GM23248 (cell line): ENCODE measurements around the gene LRRC7. TPM values are rescaled to one million over a fixed set of nuclear protein-coding genes. Genes with fewer than 3 reads are reported as not detected.
A peak's percentile ranks its signal among the peaks of the same experiment; 100 is the strongest.

Source experiments
- DNase-seq: peaks from one replicate; pipeline ENCODE4 v3.0.0-alpha.2; 2015
- H2AFZ ChIP-seq: fragments of 200-600 bp; sonication (generic); 2 replicates; pipeline ENCODE4 v1.6.1; 2016; ENCODE audit warnings: antibody characterized with exemption
- H3F3A ChIP-seq: fragments of 200-600 bp; sonication (generic); 2 replicates; pipeline ENCODE4 v1.6.1; 2016; ENCODE audit warnings: mild to moderate bottlenecking, antibody characterized with exemption, mixed run types; ENCODE audit not compliant: insufficient read depth
- H3K27ac ChIP-seq: fragments of 200-600 bp; sonication (generic); 2 replicates; pipeline ENCODE4 v1.5.1; 2016; ENCODE audit warnings: mild to moderate bottlenecking
- H3K27me3 ChIP-seq: fragments of 200-600 bp; sonication (generic); replicated peaks from 2 replicates; pipeline ENCODE4 v1.6.1; 2016; ENCODE audit warnings: mild to moderate bottlenecking; ENCODE audit not compliant: insufficient read depth
- H3K36me3 ChIP-seq: fragments of 200-600 bp; sonication (generic); 2 replicates; pipeline ENCODE4 v1.6.1; 2016; ENCODE audit warnings: low read depth, mild to moderate bottlenecking
- H3K4me1 ChIP-seq: fragments of 200-600 bp; sonication (generic); 2 replicates; pipeline ENCODE4 v1.6.1; 2016; ENCODE audit warnings: mild to moderate bottlenecking; ENCODE audit not compliant: insufficient read depth
- H3K4me2 ChIP-seq: fragments of 200-600 bp; sonication (generic); one replicate; pipeline ENCODE4 v1.6.1; 2016; ENCODE audit warnings: mild to moderate bottlenecking; ENCODE audit not compliant: unreplicated experiment
- H3K4me3 ChIP-seq: fragments of 200-600 bp; sonication (generic); 2 replicates; pipeline ENCODE4 v1.5.1; 2016; ENCODE audit warnings: mild to moderate bottlenecking
- H3K79me2 ChIP-seq: fragments of 200-600 bp; sonication (generic); 2 replicates; pipeline ENCODE4 v1.6.1; 2016; ENCODE audit warnings: mild to moderate bottlenecking; ENCODE audit not compliant: insufficient read depth
- H3K9ac ChIP-seq: fragments of 200-600 bp; sonication (generic); 2 replicates; pipeline ENCODE4 v1.6.1; 2016; ENCODE audit warnings: mild to moderate bottlenecking
- H3K9me2 ChIP-seq: fragments of 200-600 bp; sonication (generic); 2 replicates; pipeline ENCODE4 v1.6.1; 2016; ENCODE audit warnings: mixed run types, mild to moderate bottlenecking, moderate library complexity; ENCODE audit not compliant: insufficient read depth
- H3K9me3 ChIP-seq: fragments of 200-600 bp; sonication (generic); one replicate; pipeline ENCODE4 v1.6.1; 2017; ENCODE audit warnings: low read depth
- H4K20me1 ChIP-seq: fragments of 200-600 bp; sonication (generic); 2 replicates; pipeline ENCODE4 v1.6.0; 2016; ENCODE audit not compliant: insufficient read depth
- EZH2 ChIP-seq: fragments of 200-600 bp; sonication (generic); IDR thresholded peaks from 2 replicates; pipeline ENCODE4 v1.6.1; 2018; ENCODE audit warnings: antibody characterized with exemption, mild to moderate bottlenecking; ENCODE audit not compliant: insufficient read depth, poor library complexity, severe bottlenecking
- EZH2phosphoT487 ChIP-seq: fragments of 200-600 bp; sonication (generic); IDR thresholded peaks from 2 replicates; pipeline ENCODE4 v1.6.1; 2018; ENCODE audit warnings: antibody characterized with exemption, moderate library complexity, mild to moderate bottlenecking, low read depth; ENCODE audit not compliant: insufficient read depth
- WGBS, 2 experiments: methylation state at CpG; one replicate each; pipeline ENCODE4 v1.1.6; 2015 to 2017; ENCODE audit warnings: low lambda C conversion rate in 2 of 2, low coverage in 1 of 2; ENCODE audit errors: missing lambda C conversion rate in 2 of 2; 5-methylcytosine and 5-hydroxymethylcytosine counted together
- in situ Hi-C: fragments of 300-500 bp; cut with MboI; formaldehyde crosslinking; loops from 2 replicates; pipeline ENCODE4 v1.15.0; 2020
- polyA plus RNA-seq: library from polyadenylated mRNA; unstranded; fragments of >200 nt; fragmentation: Nextera tagmentation; extraction: Ambion mirVana; gene quantifications from 2 replicates; pipeline ENCODE4 v1.2.1, GENCODE V29; 2016
- total RNA-seq: library from RNA; depleted of rRNA; stranded (reverse); fragments of >200 nt; shearing (Covaris generic); gene quantifications from 2 replicates; pipeline ENCODE4 v1.2.3, GENCODE V29; 2014

The LRRC7 gene
- total and polyA plus RNA-seq, 2 experiments from 2014 or later, result 0.29 TPM; not detected in 1

- H3K4me2 ChIP-seq, result no peak overlapping the region
- H3K4me3 ChIP-seq, result no peak overlapping the region
- H4K20me1 ChIP-seq, result no peaks in the 10 kb centered on the region
- H3F3A ChIP-seq, result no peaks in the 10 kb centered on the region
- H3K79me2 ChIP-seq, result no peaks in the 10 kb centered on the region
- no peak for DNase-seq
- no peak for TF ChIP-seq EZH2
- TF ChIP-seq EZH2phosphoT487, result no peak
- H3K27ac ChIP-seq, result no peak overlapping the region
- no peak overlapping the region for H2AFZ ChIP-seq
- WGBS, 2 experiments, result 18 to 32% methylated on average over 1 of the region's 1 CpG
- peaks cover 12% of the 10 kb centered on the region for H3K27me3 ChIP-seq
- no peaks in the 10 kb centered on the region for H3K9me3 ChIP-seq
- H3K9ac ChIP-seq, result no peak overlapping the region
- no peaks in the 10 kb centered on the region for H3K9me2 ChIP-seq
- no peaks in the 10 kb centered on the region for H3K36me3 ChIP-seq
- H3K4me1 ChIP-seq, result no peaks in the 10 kb centered on the region
- in situ Hi-C loops, result no loop called here
Observed at GRCh38 chr1:69553726-69554125, 14.0 kb upstream of the LRRC7 start.

GRCh38 chr1:69568421-69569174, 876 bp downstream of the LRRC7 start:
- peak; percentile 34 for DNase-seq
- Histone ChIP-seq H3K9ac (no peak overlapping the region), H2AFZ (0 out of 2 replicates have a peak overlapping the region, but pooled peaks have one; percentile 19), H4K20me1 (no peaks in the 10 kb centered on the region), H3K4me2 (peak overlapping the region; percentile 90), H3K4me3 (peak overlapping the region; percentile 68), H3K27ac (no peak overlapping the region), H3K9me3 (no peaks in the 10 kb centered on the region), H3K79me2 (no peaks in the 10 kb centered on the region), H3K36me3 (no peaks in the 10 kb centered on the region), H3F3A (no peaks in the 10 kb centered on the region), H3K9me2 (no peaks in the 10 kb centered on the region), H3K27me3 (peaks cover 69% of the 10 kb centered on the region), H3K4me1 (peaks cover 6% of the 10 kb centered on the region; the same call in 1 of the 2 replicates)
- TF ChIP-seq EZH2, result no peak
- no peak for TF ChIP-seq EZH2phosphoT487
- WGBS, 2 experiments, result 2 to 3% methylated on average over 31 to 38 of the region's 47 CpGs
- in situ Hi-C loops, result no loop called here

- H3K4me2 ChIP-seq, result no peak overlapping the region
- peaks cover 69% of the 10 kb centered on the region for H3K27me3 ChIP-seq
- H3K9ac ChIP-seq, result no peak overlapping the region
Observed at GRCh38 chr1:69569175-69569541, 1.4 kb downstream of the LRRC7 start.

GRCh38 chr1:69569576-69570328, 2.0 kb downstream of the LRRC7 start:
- no peak overlapping the region for H3K4me2 ChIP-seq
- in situ Hi-C loops, result no loop called here
- peaks cover 64% of the 10 kb centered on the region for H3K27me3 ChIP-seq
- TF ChIP-seq EZH2, result peak; percentile 67
- no peak for TF ChIP-seq EZH2phosphoT487
- no peak for DNase-seq
- H3K4me3 ChIP-seq, result no peak overlapping the region
- 26 to 27% methylated on average over 26 of the region's 26 CpGs for WGBS, 2 experiments
- no peaks in the 10 kb centered on the region for H4K20me1 ChIP-seq
- no peaks in the 10 kb centered on the region for H3K9me2 ChIP-seq
- H3K9ac ChIP-seq, result no peak overlapping the region
- no peak overlapping the region for H2AFZ ChIP-seq
- no peaks in the 10 kb centered on the region for H3K9me3 ChIP-seq
- H3K4me1 ChIP-seq, result peaks cover 6% of the 10 kb centered on the region; the same call in 1 of the 2 replicates
- no peak overlapping the region for H3K27ac ChIP-seq
- H3K79me2 ChIP-seq, result no peaks in the 10 kb centered on the region
- H3K36me3 ChIP-seq, result no peaks in the 10 kb centered on the region
- H3F3A ChIP-seq, result no peaks in the 10 kb centered on the region

More at GRCh38 chr1:69569175-69569541, 1.4 kb downstream of the LRRC7 start:
- H3K9me3 ChIP-seq, result no peaks in the 10 kb centered on the region
- no peaks in the 10 kb centered on the region for H4K20me1 ChIP-seq
- DNase-seq, result no peak
- no peak overlapping the region for H3K4me3 ChIP-seq
- no peaks in the 10 kb centered on the region for H3K79me2 ChIP-seq
- TF ChIP-seq EZH2 (no peak), EZH2phosphoT487 (no peak)
- H3K27ac ChIP-seq, result no peak overlapping the region
- in situ Hi-C loops, result no loop called here
- WGBS, 2 experiments, result 6% methylated on average over 11 to 12 of the region's 12 CpGs
- H2AFZ ChIP-seq, result no peak overlapping the region
- no peaks in the 10 kb centered on the region for H3K36me3 ChIP-seq
- H3K4me1 ChIP-seq, result peaks cover 6% of the 10 kb centered on the region; the same call in 1 of the 2 replicates
- no peaks in the 10 kb centered on the region for H3F3A ChIP-seq
- no peaks in the 10 kb centered on the region for H3K9me2 ChIP-seq
